ENCODE data around the gene SKAP2. TPM values are rescaled to one million over a fixed set of nuclear protein-coding genes. Genes with fewer than 3 reads are reported as not detected.

The SKAP2 gene
- total and polyA plus RNA-seq, 7 donors = 3.2 to 19.4 (median 8.3) TPM

GRCh38 chr7:26726051-26726450, 138.3 kb downstream of the SKAP2 start:
- no peak for TF ChIP-seq CTCF (IDR thresholded peaks at IDR 0.05)
- WGBS, 3 donors = 19 to 30% (median 29%) methylated on average over 1 of the region's 1 CpG
- Histone ChIP-seq H3K9me3 (no peaks in the 10 kb centered on the region), H3K27me3 (ENCODE audit: insufficient read depth in 3 of 3, low read length in 2 of 3) (no peaks in the 10 kb centered on the region), H3K36me3 (ENCODE audit: insufficient read depth in 1 of 2, low read depth in 1 of 2) (no peaks in the 10 kb centered on the region), H3K4me3 (no peak overlapping the region), H3K27ac (no peak overlapping the region), H3K4me1 (no peaks in the 10 kb centered on the region)
- DNase-seq (no peak), ATAC-seq (no peak)
- intact Hi-C loops (cut with DNase I) = no loop called here

- no peak overlapping the region for H3K4me3 ChIP-seq
- no peaks in the 10 kb centered on the region for H3K36me3 ChIP-seq (ENCODE audit: insufficient read depth in 1 of 2, low read depth in 1 of 2)
- H3K9me3 ChIP-seq = no peaks in the 10 kb centered on the region
- DNase-seq (no peak), ATAC-seq (no peak)
- TF ChIP-seq CTCF (IDR thresholded peaks at IDR 0.05) = no peak
- no peaks in the 10 kb centered on the region for H3K4me1 ChIP-seq
- intact Hi-C loops (cut with DNase I) = no loop called here
- WGBS, 3 donors = 27 to 61% (median 42%) methylated on average over 2 of the region's 2 CpGs
- no peaks in the 10 kb centered on the region for H3K27me3 ChIP-seq (ENCODE audit: insufficient read depth in 3 of 3, low read length in 2 of 3)
- H3K27ac ChIP-seq = no peak overlapping the region
Measured at GRCh38 chr7:26724795-26725194, 139.6 kb downstream of the SKAP2 start.

- Histone ChIP-seq H3K9me3 (no peaks in the 10 kb centered on the region), H3K4me1 (no peaks in the 10 kb centered on the region), H3K27ac (no peak overlapping the region), H3K36me3 (ENCODE audit: insufficient read depth in 1 of 2, low read depth in 1 of 2) (no peaks in the 10 kb centered on the region), H3K27me3 (ENCODE audit: insufficient read depth in 3 of 3, low read length in 2 of 3) (no peaks in the 10 kb centered on the region), H3K4me3 (no peak overlapping the region)
- no peak for TF ChIP-seq CTCF (IDR thresholded peaks at IDR 0.05)
- 20 to 35% (median 22%) methylated on average over 5 of the region's 5 CpGs for WGBS, 3 donors
- DNase-seq (no peak), ATAC-seq (no peak)
- intact Hi-C loops (cut with DNase I) = no loop called here
Measured at GRCh38 chr7:26723129-26723528, 141.3 kb downstream of the SKAP2 start.

- H3K4me1 ChIP-seq = no peaks in the 10 kb centered on the region
- intact Hi-C loops (cut with DNase I) = no loop called here
- no peak overlapping the region for H3K4me3 ChIP-seq
- no peaks in the 10 kb centered on the region for H3K9me3 ChIP-seq
- H3K36me3 ChIP-seq (ENCODE audit: insufficient read depth in 1 of 2, low read depth in 1 of 2) = no peaks in the 10 kb centered on the region
- H3K27ac ChIP-seq = no peak overlapping the region
- no peak for TF ChIP-seq CTCF (IDR thresholded peaks at IDR 0.05)
- no peak for ATAC-seq
- no peaks in the 10 kb centered on the region for H3K27me3 ChIP-seq (ENCODE audit: insufficient read depth in 3 of 3, low read length in 2 of 3)
- no peak for DNase-seq
Measured at GRCh38 chr7:26721450-26721849, 142.9 kb downstream of the SKAP2 start.

GRCh38 chr7:26718063-26718462, 146.3 kb downstream of the SKAP2 start:
- H3K27ac ChIP-seq = no peak overlapping the region
- H3K4me3 ChIP-seq = no peak overlapping the region
- DNase-seq = no peak
- no peaks in the 10 kb centered on the region for H3K36me3 ChIP-seq (ENCODE audit: insufficient read depth in 1 of 2, low read depth in 1 of 2)
- no peak for TF ChIP-seq CTCF (IDR thresholded peaks at IDR 0.05)
- ATAC-seq = no peak
- no peaks in the 10 kb centered on the region for H3K27me3 ChIP-seq (ENCODE audit: insufficient read depth in 3 of 3, low read length in 2 of 3)
- H3K4me1 ChIP-seq = no peaks in the 10 kb centered on the region
- 92 to 97% (median 97%) methylated on average over 1 of the region's 1 CpG for WGBS, 3 donors
- H3K9me3 ChIP-seq = no peaks in the 10 kb centered on the region
- intact Hi-C loops (cut with DNase I) = no loop called here
